Stimulated activated CD8-positive, alpha-beta memory T cell treated with anti-CD3 and anti-CD28 coated beads, Interleukin-15, amount 100 ng/mL, for 24 hours (primary cell): ENCODE results near the gene CD52.
"Not testable (repeated sequence)": the region's sequence is repeated elsewhere in the genome, so short reads cannot be mapped to it uniquely, and the experiment has no call there.

Experiments used
- DNase-seq: peaks from one replicate; pipeline ENCODE4 v3.0.0-alpha.2; 2020; ENCODE audit warnings: low read depth

Gene CD52

DNA sequence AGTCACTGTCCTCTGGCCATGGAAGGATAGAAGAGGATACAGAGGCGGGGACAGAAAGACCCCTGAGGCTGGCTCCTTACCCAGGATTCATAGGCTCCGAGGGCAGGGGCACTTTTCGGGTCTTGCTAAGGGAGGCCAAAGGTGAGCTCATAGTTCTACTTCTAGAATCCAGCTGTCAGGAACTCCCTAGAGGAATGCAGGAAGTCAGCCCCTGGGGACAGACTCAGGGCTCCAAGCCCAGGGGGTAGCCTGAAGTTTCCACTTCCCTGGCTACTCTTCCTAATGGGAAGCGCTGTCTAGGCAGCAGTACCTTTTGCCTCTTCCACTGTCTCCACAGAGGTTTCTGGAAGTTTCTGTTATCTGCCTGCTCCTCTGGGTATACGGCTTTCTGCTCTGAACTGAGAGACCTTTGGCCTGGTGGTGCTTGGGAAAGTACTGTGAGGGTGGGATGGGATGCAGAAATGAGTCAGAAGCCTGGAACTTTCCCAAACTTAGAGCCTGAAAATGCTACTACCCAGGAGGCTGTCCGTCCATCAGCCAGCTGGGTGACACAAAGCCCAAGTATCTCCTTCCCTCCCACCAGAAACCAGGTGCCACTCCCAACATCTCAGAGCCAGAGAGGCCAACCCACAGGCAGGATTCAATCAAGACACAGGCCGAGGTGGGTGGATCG lies 14.9 kb upstream of the CD52 start:
- no peak for DNase-seq

DNA sequence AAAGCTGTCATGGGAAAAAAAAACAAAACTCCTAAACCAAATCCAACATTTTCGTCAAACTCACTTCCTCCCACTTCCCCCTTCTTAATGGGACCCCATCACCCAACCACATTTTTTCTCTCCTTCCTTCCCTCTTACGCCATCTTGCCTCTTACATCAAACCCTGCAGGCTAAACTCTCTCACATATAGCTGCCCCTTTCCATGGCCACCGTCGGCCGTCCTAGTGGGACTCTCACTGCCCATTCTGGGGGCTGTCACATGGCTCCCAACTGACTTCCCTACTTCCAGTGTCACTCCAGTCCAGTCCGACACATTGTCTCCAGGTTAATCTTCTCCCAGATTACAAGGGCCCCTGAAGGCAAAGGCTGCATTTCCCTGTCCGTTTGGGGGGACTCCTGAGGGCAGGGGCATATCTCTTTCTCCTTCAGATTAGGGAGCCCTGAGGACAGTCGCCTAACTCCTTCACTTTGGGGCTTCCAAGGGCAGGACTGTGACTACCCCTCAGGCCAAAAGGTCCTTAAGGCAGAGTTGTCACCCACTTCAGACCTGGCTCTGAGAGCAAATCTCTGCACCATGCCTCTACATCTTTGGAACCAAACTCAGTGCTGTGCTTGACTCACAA lies 12.0 kb upstream of the CD52 start:
- DNase-seq: no peak

DNA sequence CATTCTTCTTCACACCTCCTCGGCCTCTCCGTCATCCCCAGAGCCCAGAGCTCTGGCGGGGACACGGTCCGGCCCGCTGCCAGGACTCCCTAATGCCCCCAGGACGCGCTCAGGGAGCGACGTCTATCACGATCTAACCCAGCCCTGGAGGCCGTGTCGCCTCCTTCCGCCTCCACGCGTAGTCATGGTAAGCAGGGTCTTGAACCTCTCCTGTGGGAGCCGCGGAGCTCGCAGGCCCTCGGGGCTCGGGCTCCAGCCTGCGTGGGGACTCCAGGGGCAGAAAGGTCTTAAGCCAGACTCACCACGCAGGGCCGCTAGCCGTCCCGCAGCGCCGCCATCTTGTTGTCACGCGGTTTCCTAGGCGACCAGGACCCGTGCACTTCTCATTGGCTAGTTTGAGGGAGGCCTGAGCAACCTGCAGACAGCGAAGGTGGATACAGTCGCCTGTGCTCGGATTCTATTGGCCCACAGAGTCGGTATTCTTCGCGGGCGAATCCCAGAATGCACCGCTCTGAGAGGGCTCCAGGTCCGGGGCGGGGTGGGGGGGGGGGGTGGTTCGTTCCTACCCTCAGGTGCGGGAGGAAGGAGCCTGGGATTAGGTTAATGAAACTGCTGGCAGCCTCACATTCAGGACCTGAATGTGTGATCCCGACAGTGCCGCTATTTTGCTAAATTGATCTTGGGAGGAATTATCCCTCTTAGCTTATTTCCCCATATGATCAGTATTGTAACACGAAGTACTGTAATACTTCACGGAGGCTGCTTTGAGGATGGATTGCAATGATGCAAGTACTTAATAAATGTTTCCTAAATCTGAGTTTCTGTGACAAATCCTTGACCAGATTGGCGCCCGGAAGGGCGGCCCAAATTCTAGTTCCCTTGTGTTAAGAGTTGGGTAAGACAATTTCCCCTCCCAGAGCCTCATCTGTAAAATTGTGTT lies 11.2 kb upstream of the CD52 start, which contains the start of gene UBXN11:
UBXN11 (minus strand) TSS at position 347 of the 940 bp plus-strand sequence. CDS start 3,753 bp downstream, outside the sequence.
- DNase-seq: peak; percentile 64

DNA sequence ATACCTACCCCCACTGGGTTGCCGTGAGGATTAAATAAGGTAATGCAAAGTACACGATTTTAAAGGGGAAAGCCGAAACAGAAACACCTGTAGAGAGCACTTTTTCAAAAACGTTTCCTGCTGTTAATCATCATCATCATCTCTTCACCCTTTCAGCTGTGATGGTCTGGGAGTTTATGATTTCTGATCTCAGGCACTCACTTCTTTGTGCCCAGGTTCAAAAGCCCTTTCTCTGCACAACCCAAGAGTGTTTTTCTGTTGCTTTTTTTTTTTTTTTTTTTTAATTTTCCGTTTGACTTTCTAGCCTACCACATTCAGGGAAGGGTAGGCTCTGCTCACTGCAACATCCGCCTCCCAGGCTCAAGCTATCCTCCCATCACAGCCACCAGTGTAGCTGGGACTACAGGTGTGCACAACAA lies 10.4 kb upstream of the CD52 start:
- no peak for DNase-seq

DNA sequence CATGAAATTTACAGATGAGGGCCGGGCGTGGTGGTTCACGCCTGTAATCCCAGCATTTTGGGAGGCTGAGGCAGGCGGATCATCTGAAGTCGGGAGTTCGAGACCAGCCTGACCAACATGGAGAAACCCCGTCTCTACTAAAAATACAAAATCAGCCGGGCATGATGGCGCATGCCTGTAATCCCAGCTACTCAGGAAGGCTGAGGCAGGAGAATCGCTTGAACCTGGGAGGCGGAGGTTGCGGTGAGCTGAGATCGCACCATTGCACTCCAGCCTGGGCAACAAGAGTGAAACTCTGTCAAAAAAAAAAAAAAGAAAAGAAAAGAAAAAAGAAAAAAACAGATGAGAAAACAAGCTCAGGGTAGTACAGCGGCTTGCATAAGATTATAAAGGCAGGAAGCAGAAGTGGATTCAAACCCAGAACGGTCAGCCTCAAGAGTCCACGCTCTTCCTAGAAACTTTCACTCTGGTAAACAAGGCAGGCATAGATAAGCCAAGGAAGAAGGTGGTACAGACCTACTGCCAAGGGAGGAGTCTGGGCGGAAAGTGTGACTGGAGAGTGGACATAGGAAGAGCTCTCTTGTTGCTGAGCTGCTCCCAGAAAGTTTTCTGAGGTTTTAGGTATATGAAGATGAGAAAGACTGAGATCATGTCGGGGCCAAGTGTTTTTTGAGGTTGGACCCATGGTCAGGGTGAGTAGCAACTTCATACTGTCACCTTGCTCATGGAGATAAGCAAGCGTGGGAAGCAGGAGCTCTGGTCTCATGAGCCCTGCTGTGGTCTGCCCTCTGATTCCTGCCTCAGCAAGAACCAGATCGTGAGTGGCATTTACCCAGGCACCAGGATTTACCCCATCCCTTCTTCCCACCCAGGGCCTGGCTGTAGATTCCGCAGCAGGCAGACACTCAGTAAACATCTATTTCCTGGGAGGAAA lies 9.5 kb upstream of the CD52 start:
- not testable (repeated sequence) for DNase-seq

DNA sequence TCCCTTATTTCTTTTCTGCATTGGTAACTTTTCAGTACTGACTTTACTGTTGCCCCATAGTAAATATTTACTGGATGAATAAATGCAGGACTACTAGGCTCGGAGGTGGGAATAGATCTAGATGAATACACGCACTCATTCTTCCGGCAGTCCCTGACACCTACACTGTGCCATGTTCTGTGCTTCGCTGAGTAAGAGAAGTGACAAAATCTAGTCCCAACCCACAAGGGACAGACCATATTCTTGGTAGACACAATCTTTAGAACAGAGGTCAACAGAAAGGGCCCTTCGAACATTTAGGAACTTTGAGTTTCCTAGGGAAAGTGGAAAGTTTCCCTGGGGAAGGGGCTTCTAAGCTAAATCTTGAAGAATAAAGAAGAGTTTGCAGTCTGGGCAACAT lies 3.3 kb upstream of the CD52 start:
- DNase-seq: no peak

DNA sequence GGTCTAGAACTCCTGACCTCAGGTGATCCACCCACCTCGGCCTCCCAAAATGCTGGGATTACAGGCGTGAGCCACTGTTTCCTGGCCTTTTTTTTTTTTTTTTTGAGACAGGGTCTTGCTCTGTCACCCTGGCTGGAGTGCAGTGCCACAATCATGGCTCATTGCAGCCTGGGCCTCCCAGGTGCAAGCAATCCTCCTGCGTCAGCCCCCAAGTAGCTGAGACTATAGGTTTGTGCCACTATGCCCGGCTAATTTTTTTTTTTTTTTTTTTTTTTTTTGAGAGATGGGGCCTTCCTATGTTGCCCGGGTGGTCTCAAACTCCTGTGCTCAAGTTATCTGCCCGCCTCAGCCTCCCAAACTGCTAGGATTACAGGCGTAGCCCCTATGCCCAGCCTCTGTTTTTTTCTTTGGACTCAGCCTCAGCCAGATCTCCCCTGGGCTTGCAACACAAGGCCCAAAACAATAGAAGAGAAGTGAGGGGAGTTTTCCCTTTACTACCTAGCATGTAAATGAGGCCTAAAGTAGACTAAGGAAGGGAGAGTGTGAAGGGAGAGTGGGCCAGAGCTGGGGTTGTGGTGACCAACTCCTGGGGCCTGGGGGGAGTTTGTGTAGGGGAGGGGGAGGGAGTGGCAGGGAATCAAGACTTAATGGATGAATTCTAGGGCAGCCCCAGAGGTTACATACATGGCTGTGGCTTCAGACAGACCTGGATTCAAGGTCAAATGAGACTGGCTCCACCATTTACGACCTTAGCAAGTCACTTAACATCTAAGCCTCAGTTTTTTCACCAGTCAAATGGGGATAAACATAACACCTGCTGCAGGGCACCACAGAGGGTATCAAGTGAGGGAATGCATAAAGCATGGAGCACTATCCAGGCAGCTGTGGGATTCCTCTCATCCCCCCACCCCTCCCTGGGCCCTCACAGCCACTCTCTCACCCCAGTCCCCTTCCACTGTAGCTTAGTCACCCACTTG lies 1.6 kb upstream of the CD52 start:
- no peak for DNase-seq

DNA sequence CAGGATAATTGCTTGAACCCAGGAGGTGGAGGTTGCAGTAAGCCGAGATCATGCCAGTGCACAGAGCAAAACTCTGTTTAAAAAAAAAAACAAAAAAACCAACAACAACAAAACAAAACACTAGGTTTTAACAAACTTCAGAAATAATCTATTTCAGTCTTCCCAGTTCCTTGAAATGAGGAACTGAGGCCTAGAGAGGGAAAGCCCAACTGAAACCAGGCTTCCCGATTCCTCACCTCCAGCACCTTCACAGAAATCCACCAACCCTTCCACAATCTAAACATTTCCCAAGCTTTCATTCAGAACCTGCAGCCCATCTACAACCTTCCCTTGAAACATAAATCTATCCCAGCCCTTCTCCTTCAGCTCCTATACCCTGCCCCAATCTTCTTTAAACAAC lies 612 bp upstream of the CD52 start:
- no peak for DNase-seq

DNA sequence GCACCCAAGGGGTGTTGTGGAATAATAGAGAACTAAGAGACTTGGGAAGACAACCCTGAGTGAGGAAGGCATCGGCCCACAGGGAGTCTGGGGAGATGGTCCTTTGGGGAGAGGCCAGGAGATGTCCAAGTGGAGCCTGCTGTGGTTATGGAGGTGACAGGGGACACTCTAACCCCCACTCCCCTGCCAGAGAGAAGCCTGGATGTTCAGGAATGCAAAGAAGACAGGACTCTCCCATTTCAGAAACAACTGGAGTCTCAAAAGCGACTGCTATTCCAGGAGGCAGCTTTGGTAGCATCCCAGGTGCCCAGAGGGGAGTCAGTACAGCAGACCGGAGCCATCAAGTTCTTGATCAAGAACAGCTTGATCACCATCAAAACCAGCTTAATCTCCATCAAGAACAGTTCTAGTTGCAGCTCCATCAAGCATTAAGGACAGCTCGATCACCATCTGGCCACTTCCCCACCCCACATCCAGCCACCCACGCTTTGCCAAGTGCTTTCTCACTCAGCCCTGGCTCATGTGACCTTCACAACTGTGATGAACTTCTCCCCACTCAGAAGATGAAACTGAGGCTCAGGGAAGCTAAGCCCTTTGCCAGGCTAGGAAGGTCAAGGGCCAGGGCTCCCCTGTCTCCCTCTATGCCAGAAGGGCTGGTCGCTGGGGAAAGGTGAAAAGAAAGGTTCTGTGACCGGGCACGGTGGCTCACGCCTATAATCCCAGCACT lies 743 bp downstream of the CD52 start:
- DNase-seq: no peak

DNA sequence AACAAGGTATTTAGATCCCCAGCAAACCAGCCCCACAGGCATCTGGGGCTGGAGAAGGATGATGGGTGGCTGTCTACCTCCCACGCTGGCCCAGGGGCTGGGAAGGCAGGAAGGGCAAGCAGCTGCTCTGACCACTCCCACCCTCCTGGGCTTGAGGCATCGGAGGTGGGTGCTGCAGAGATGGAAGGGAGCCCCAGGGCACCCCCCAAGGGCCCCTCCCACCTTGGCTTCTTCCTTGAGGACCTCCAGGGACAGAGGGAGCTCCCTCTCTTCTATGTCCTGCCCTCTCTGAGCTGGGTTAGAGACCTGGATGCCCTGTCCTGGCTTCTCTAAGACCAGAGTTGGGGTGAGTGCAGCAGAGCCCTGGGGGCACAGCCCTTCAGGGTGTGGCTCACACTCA lies 3.1 kb downstream of the CD52 start:
- no peak for DNase-seq

DNA sequence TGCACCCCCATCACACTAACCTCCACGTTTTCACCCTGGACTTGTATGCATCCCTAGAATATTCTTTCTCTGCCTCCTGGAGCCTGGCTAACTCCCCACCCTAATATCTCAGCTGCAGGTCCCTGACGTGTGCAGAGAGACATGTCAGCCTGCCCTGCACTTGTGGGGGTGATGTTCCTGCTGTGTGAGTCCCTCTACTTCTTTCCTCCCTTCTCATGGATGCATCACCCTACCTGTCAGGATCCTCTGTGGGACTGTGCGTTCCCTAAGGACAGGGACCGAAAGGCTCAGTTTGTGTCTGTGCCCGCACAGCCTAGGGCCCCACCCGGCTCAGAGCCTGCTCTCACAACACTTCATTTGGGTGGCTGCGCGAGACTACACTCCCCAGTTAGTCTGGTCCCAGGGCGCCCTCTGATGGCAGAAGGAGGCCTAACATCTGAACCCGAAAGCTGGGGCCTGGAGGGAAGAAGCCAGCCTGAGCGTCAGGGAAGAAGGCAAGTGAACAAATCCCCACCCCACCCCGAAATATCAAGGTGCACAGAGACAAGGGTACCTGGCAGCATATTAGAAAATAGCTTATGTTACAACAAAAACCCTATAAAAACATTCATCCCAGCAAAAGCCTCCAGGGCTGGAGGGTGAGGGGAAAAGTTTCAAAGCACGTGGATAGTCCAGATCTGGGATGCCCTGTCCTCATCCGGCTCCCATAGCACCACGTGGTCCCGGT lies 3.7 kb downstream of the CD52 start:
- DNase-seq: peak; percentile 88

DNA sequence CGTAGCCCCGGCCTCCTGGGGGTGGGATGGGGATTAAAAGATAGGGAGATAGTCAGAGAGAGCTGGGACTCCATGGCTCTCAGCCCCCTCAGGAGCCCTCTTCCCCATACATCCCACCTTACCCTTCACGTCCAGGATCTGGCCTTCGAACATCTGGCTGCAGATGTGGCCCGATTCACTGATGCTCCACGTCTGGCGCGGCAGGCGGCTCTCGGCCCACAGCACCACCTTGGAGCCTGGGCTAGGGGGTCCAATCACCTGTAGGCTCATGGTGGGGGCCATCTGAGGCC lies 4.2 kb downstream of the CD52 start:
- DNase-seq: no peak

DNA sequence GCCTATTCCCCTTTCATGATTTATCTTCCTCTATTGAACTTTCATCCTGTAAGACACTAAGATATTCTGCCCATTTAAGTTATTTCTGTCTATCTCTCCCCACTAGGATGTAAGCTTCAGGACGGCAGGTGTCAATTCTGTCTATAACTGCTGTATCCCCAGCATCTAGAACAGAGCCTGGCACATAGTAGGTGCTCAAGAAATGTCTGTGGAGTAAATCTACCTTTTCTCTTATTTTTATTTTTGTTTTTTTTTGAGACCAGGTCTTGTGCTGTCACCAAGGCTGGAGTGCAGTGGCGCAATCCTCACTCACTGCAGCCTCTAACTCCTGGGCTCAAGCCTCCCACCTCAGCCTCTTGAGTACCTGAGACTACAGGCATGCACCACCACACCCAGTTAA lies 5.6 kb downstream of the CD52 start:
- no peak for DNase-seq

DNA sequence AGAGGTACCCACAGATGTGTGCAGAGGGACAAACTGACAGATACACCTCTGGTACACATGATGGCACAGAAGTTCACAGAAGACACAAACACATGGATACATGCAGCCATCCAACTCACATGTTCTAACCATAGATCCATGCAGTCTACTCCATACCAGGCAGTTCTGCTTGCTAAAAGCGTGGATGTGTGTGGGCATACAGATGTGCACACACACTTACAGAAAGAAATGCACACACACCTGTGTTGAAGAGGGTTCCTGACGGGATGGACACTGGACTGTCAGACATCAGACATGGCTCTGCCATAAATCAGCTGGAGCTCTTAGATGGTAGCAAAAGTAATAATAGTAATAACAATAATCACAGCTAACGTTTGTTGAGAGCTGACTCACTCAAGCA lies 6.8 kb downstream of the CD52 start:
- DNase-seq: no peak

DNA sequence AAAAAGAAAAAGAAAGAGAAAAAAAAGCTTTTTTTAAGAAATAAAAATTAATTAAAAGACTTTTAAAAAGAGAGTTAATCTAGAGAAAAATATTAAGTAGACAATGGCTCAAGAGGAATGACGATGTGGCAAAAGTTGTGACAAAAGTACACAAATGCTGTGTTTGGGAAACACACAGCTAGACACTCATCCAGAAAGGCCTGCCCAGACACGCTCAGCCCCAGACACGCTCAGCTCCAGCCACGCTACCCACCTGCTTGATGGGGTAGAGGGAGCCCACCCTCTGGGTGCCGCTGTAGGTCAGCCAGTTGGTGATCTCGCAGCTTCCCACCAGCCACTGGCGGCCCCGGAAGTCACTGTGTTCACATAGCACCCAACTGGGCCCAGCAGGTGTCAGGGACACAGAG lies 10.2 kb downstream of the CD52 start:
- DNase-seq: no peak

DNA sequence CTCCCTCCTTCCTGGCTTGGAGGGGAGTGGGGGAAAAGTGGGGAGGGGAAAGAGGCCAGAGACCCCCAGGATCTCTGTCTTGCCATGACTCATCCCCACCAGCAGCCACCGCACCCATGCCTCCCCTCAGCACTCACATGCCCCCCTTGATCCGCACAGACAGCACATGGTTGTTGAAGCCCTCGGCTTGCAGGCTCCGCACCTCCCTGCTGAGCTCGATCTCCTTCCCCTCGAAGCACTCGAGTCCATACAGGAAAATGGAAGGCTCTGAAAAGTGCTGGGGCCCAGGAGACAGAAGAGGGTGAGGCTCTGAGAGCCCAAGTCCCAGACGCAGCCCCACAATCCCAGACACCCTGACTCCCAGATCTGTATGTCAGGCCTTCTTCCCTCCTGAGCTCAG lies 10.8 kb downstream of the CD52 start:
- no peak for DNase-seq

DNA sequence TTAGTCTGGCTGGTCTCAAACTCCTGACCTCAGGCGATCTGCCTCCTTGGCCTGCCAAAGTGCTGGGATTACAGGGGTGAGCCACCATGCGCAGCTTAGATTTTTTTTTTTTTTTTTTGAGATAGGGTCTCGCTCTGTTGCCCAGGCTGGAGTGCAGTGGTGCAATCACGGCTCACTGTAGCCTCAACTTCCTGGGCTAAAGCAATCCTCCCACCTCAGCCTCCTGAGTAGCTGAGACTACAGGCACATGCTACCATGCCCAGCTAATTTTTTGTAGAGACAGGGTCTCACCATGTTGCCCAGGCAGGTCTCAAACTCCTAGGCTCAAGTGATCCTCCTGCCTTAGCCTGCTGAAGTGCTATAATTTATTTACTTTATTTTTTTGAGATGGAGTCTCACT lies 11.6 kb downstream of the CD52 start:
- DNase-seq: not testable (repeated sequence)

DNA sequence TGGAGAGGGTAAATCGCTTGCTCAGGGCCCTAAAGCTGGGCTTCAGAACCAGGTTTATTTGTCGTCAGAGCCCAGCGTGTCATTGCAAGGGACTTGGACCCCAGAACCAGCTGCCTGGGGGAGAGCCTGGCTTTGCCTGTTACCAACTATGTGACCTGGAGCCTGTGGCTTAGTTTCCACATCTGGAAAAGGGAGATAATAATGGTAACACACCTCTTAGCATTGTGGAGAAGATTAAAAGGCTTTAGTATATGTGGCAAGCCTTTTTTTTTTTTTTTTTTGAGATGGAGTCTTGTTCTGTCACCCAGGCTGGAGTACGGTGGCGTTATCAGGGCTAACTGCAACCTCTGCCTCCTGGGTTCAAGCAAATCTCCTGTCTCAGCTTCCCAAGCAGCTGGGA lies 12.5 kb downstream of the CD52 start:
- no peak for DNase-seq

DNA sequence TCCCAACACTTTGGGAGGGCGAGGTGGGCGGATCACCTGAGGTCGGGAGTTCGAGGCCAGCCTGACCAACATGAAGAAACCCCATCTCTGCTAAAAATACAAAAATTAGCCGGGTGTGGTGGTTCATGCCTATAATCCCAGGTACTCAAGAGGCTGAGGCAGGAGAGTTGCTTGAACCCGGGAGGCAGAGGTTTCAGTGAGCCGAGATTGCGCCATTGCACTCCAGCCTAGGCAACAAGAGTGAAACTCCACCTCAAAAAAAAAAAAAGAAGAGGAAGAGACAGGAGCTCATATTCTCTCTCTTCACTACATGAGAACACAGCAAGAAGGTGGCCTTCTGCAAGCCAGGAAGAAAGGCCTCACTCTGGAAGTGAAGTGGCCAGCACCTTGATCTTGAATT lies 15.6 kb downstream of the CD52 start:
- DNase-seq: not testable (repeated sequence)
